HG03103 (cell line): ENCODE measurements around the gene MYL4.
"Not testable (repeated sequence)": the region's sequence is repeated elsewhere in the genome, so short reads cannot be mapped to it uniquely, and the experiment has no call there.

Experiments
- ATAC-seq: cut with Tn5 transposase; IDR thresholded peaks from one replicate; pipeline ENCODE4 v1.9.1; 2021; ENCODE audit warnings: low read depth; ENCODE audit not compliant: unreplicated experiment

MYL4 gene

GRCh38 chr17:47268964-47269363 lies 59.8 kb downstream of the MYL4 start:
- ATAC-seq = not testable (repeated sequence)

- not testable (repeated sequence) for ATAC-seq
Measured at GRCh38 chr17:47269561-47270280, 60.6 kb downstream of the MYL4 start.

- ATAC-seq = no peak
Measured at GRCh38 chr17:47270946-47271705, 62.0 kb downstream of the MYL4 start.

- no peak for ATAC-seq
Measured at GRCh38 chr17:47272491-47272890, 63.3 kb downstream of the MYL4 start.

DNA sequence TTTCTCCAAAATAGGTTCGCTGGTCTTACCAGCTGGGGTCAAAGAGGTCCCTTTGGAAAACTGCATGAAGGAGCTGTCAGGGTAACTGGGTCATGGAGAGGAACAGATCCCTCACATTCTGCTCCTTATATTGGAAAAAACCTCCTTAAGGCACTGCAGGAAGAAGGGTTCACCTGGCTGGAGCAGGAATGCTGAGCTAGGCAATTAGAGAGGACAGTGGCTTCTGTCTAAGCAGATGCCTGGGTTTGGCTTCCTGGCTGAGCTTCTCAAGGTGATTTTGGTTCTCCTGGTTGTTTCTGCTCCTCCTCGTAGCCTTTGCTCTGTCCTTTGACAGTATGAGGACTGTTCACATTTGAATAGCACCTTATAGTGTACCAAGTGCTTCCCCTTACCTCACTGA lies 64.1 kb downstream of the MYL4 start:
- no peak for ATAC-seq
